ENCODE data around the gene TXNIP.

The TXNIP gene

GRCh38 chr1:145963265-145964019 is 32.9 kb downstream of the TXNIP start:
- Histone ChIP-seq H2BK12ac (ENCODE audit: low read length in 2 of 2) (no peak overlapping the region), H3K23ac (ENCODE audit: low read length in 2 of 2) (no peak overlapping the region)

GRCh38 chr1:145962157-145963102 is 33.9 kb downstream of the TXNIP start:
- Histone ChIP-seq H3K14ac (ENCODE audit: low read length in 2 of 2) (peak overlapping the region in 1 of 2 experiments; percentile 61), H4K8ac (ENCODE audit: low read length) (peak overlapping the region; percentile 4), H3K4me2 (ENCODE audit: low read length, poor library complexity, severe bottlenecking) (peak overlapping the region; percentile 97), H3K9me3 (ENCODE audit: control insufficient read depth, low read length) (peaks cover 4% of the 10 kb centered on the region), H3K9ac (ENCODE audit: low read length) (peak overlapping the region; percentile 87), H3K4me1 (ENCODE audit: control insufficient read depth, insufficient read depth, low read depth, low read length) (peaks cover 26% of the 10 kb centered on the region), H2BK5ac (ENCODE audit: low read depth, low read length, poor library complexity, severe bottlenecking) (no peak overlapping the region), H3K27me3 (ENCODE audit: control insufficient read depth in 1 of 2, insufficient read depth in 1 of 2, low read length in 2 of 2) (no peaks in the 10 kb centered on the region), H2BK15ac (ENCODE audit: low read depth, poor library complexity, severe bottlenecking) (peak overlapping the region; percentile 62), H2AFZ (ENCODE audit: low read depth, low read length) (peak overlapping the region; percentile 55), H3K4me3 (ENCODE audit: insufficient read depth in 1 of 2, low read depth in 1 of 2, low read length in 2 of 2) (peak overlapping the region; percentile 73 to 92), H3K79me1 (replicated peaks; ENCODE audit: low read length, poor library complexity, severe bottlenecking) (peaks cover 14% of the 10 kb centered on the region), H2AK5ac (ENCODE audit: low read length, severe bottlenecking) (peak overlapping the region; percentile 58), H3K27ac (ENCODE audit: low read length, poor library complexity, severe bottlenecking) (peak overlapping the region; percentile 53), H3K18ac (ENCODE audit: low read depth in 1 of 2, low read length in 2 of 2) (peak overlapping the region; percentile 42 to 83), H4K91ac (ENCODE audit: low read length) (peak overlapping the region; percentile 41), H3K36me3 (ENCODE audit: control insufficient read depth in 1 of 2, insufficient read depth in 2 of 2, low read depth in 1 of 2, low read length in 2 of 2) (peaks cover 0 to 3% of the 10 kb centered on the region in 2 experiments), H2BK120ac (ENCODE audit: low read depth, low read length) (no peak overlapping the region), H2BK12ac (ENCODE audit: low read length in 2 of 2) (peak overlapping the region; percentile 29 to 94), H3K23ac (ENCODE audit: low read length in 2 of 2) (peak overlapping the region in 1 of 2 experiments; percentile 10), H3K4ac (ENCODE audit: low read depth in 1 of 2, low read length in 2 of 2) (peak overlapping the region in 1 of 2 experiments; percentile 70)
- peak; percentile 43 for DNase-seq
- 13% methylated on average over 13 of the region's 36 CpGs for WGBS

More at GRCh38 chr1:145963265-145964019, 32.9 kb downstream of the TXNIP start:
- Histone ChIP-seq H2BK15ac (ENCODE audit: low read depth, poor library complexity, severe bottlenecking) (no peak overlapping the region), H3K27me3 (ENCODE audit: control insufficient read depth in 1 of 2, insufficient read depth in 1 of 2, low read length in 2 of 2) (no peaks in the 10 kb centered on the region), H3K4me3 (ENCODE audit: insufficient read depth in 1 of 2, low read depth in 1 of 2, low read length in 2 of 2) (peak overlapping the region in 1 of 2 experiments; percentile 92), H4K8ac (ENCODE audit: low read length) (no peak overlapping the region), H3K4me1 (ENCODE audit: control insufficient read depth, insufficient read depth, low read depth, low read length) (peaks cover 26% of the 10 kb centered on the region), H3K4ac (ENCODE audit: low read depth in 1 of 2, low read length in 2 of 2) (peak overlapping the region; percentile 36 to 81), H3K18ac (ENCODE audit: low read depth in 1 of 2, low read length in 2 of 2) (peak overlapping the region in 1 of 2 experiments; percentile 80), H3K14ac (ENCODE audit: low read length in 2 of 2) (no peak overlapping the region), H2BK5ac (ENCODE audit: low read depth, low read length, poor library complexity, severe bottlenecking) (peak overlapping the region; percentile 11), H2AK5ac (ENCODE audit: low read length, severe bottlenecking) (peak overlapping the region; percentile 94), H3K9ac (ENCODE audit: low read length) (peak overlapping the region; percentile 87), H2AFZ (ENCODE audit: low read depth, low read length) (no peak overlapping the region), H3K36me3 (ENCODE audit: control insufficient read depth in 1 of 2, insufficient read depth in 2 of 2, low read depth in 1 of 2, low read length in 2 of 2) (peaks cover 0 to 3% of the 10 kb centered on the region in 2 experiments), H3K4me2 (ENCODE audit: low read length, poor library complexity, severe bottlenecking) (peak overlapping the region; percentile 90), H2BK120ac (ENCODE audit: low read depth, low read length) (peak overlapping the region; percentile 54), H3K9me3 (ENCODE audit: control insufficient read depth, low read length) (peaks cover 8% of the 10 kb centered on the region), H3K79me1 (replicated peaks; ENCODE audit: low read length, poor library complexity, severe bottlenecking) (peaks cover 17% of the 10 kb centered on the region), H4K91ac (ENCODE audit: low read length) (no peak overlapping the region), H3K27ac (ENCODE audit: low read length, poor library complexity, severe bottlenecking) (peak overlapping the region; percentile 93)
- DNase-seq, result peak; percentile 70
- WGBS, result 27% methylated on average over 4 of the region's 5 CpGs

GRCh38 chr1:145961425-145962156 is 34.8 kb downstream of the TXNIP start:
- H4K91ac ChIP-seq (ENCODE audit: low read length), result peak overlapping the region; percentile 0
- peak overlapping the region in 1 of 2 experiments; percentile 55 for H3K4ac ChIP-seq (ENCODE audit: low read depth in 1 of 2, low read length in 2 of 2)
- peak overlapping the region; percentile 81 to 94 for H2BK12ac ChIP-seq (ENCODE audit: low read length in 2 of 2)
- peak overlapping the region; percentile 56 to 58 for H3K18ac ChIP-seq (ENCODE audit: low read depth in 1 of 2, low read length in 2 of 2)
- H3K27ac ChIP-seq (ENCODE audit: low read length, poor library complexity, severe bottlenecking), result no peak overlapping the region
- no peak overlapping the region for H2BK120ac ChIP-seq (ENCODE audit: low read depth, low read length)
- H2BK15ac ChIP-seq (ENCODE audit: low read depth, poor library complexity, severe bottlenecking), result no peak overlapping the region
- H3K27me3 ChIP-seq (ENCODE audit: control insufficient read depth in 1 of 2, insufficient read depth in 1 of 2, low read length in 2 of 2), result no peaks in the 10 kb centered on the region
- peaks cover 12% of the 10 kb centered on the region for H3K79me1 ChIP-seq (replicated peaks; ENCODE audit: low read length, poor library complexity, severe bottlenecking)
- H3K36me3 ChIP-seq (ENCODE audit: control insufficient read depth in 1 of 2, insufficient read depth in 2 of 2, low read depth in 1 of 2, low read length in 2 of 2), result peaks cover 0 to 3% of the 10 kb centered on the region in 2 experiments
- peak overlapping the region in 1 of 2 experiments; percentile 48 for H3K23ac ChIP-seq (ENCODE audit: low read length in 2 of 2)
- peak; percentile 53 for DNase-seq
- peak overlapping the region in 1 of 2 experiments; percentile 61 for H3K14ac ChIP-seq (ENCODE audit: low read length in 2 of 2)
- peak overlapping the region; percentile 73 to 87 for H3K4me3 ChIP-seq (ENCODE audit: insufficient read depth in 1 of 2, low read depth in 1 of 2, low read length in 2 of 2)
- H3K9me3 ChIP-seq (ENCODE audit: control insufficient read depth, low read length), result no peaks in the 10 kb centered on the region
- H3K4me1 ChIP-seq (ENCODE audit: control insufficient read depth, insufficient read depth, low read depth, low read length), result peaks cover 26% of the 10 kb centered on the region
- peak overlapping the region; percentile 29 for H2AFZ ChIP-seq (ENCODE audit: low read depth, low read length)
- peak overlapping the region; percentile 97 for H3K4me2 ChIP-seq (ENCODE audit: low read length, poor library complexity, severe bottlenecking)
- no peak overlapping the region for H2AK5ac ChIP-seq (ENCODE audit: low read length, severe bottlenecking)
- peak overlapping the region; percentile 87 for H4K8ac ChIP-seq (ENCODE audit: low read length)
- peak overlapping the region; percentile 85 for H3K9ac ChIP-seq (ENCODE audit: low read length)
- H2BK5ac ChIP-seq (ENCODE audit: low read depth, low read length, poor library complexity, severe bottlenecking), result no peak overlapping the region
- WGBS, result 2% methylated on average over 55 of the region's 57 CpGs

Data from mesenchymal stem cell (in vitro differentiated cells and primary cell).